Measurements from ENCODE around the gene NINL.

DNA sequence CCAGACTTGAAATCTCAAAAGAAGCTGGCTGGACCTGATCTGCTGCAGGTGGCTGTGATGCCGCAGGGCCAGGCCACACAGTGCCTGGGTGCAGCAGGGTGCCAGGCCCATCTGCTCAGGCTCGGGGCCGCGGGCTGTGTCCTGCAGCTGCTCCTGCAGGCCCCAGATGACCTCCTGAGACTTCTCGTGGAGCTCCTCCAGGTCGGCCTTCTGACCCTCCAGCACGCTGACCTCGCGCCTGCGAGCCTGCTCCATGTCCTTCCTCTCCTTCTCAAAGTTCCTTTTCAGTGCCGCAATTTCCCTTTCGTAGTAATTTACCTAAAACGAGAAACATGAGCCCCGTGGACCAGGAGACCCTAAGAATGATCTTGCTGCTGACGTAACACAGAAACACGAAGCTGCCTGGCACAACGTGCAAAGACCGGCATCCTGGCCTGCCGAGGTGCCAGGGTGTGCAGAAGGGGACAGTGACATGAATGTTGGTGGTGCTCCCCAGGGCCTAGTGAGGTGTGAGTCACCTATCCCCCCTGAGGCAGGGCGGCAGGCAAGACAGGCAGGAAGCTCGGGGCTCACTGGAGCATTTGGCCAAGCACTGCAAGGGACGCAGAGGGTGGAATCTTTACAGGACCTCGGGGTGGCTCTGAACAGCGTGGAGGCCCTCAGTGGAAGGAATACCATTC lies 106.3 kb downstream of the NINL start:
- no peak for TF ChIP-seq CTCF (IDR thresholded peaks at IDR 0.05; ENCODE audit: insufficient read depth, low read length)
- TF ChIP-seq POLR2AphosphoS5 (IDR thresholded peaks at IDR 0.05; ENCODE audit: low read depth) = no peak
- TF ChIP-seq GABPA (IDR thresholded peaks at IDR 0.05; ENCODE audit: low read depth) = no peak
- TF ChIP-seq, protein P1, sequence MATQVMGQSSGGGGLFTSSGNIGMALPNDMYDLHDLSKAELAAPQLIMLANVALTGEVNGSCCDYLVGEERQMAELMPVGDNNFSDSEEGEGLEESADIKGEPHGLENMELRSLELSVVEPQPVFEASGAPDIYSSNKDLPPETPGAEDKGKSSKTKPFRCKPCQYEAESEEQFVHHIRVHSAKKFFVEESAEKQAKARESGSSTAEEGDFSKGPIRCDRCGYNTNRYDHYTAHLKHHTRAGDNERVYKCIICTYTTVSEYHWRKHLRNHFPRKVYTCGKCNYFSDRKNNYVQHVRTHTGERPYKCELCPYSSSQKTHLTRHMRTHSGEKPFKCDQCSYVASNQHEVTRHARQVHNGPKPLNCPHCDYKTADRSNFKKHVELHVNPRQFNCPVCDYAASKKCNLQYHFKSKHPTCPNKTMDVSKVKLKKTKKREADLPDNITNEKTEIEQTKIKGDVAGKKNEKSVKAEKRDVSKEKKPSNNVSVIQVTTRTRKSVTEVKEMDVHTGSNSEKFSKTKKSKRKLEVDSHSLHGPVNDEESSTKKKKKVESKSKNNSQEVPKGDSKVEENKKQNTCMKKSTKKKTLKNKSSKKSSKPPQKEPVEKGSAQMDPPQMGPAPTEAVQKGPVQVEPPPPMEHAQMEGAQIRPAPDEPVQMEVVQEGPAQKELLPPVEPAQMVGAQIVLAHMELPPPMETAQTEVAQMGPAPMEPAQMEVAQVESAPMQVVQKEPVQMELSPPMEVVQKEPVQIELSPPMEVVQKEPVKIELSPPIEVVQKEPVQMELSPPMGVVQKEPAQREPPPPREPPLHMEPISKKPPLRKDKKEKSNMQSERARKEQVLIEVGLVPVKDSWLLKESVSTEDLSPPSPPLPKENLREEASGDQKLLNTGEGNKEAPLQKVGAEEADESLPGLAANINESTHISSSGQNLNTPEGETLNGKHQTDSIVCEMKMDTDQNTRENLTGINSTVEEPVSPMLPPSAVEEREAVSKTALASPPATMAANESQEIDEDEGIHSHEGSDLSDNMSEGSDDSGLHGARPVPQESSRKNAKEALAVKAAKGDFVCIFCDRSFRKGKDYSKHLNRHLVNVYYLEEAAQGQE (IDR thresholded peaks at IDR 0.05; ENCODE audit: insufficient replicate concordance, low read depth) = no peak
- no peak for TF ChIP-seq SPI1 (IDR thresholded peaks at IDR 0.05; ENCODE audit: borderline replicate concordance, low read depth)

All from HL-60 (cell line).